Common myeloid progenitor, CD34-positive (primary cell): Measurements from ENCODE around the gene ARRDC2.

Source experiments
- CTCF ChIA-PET: fragments of 350-600 bp; sonication (Branson Sonifier 250); formaldehyde crosslinking; loops from one replicate; lab custom pipeline; 2021; ENCODE audit warnings: antibody characterized with exemption; lab: Charles Lee
- POLR2A ChIA-PET: fragments of 350-600 bp; sonication (Branson Sonifier 250); formaldehyde crosslinking; loops from one replicate; lab custom pipeline; 2021; ENCODE audit warnings: antibody characterized with exemption; lab: Charles Lee
- DNase-seq, 3 donors: peaks; one replicate each; pipeline versions ENCODE4 v3.0.0 to v3.0.0-alpha.2; 2013
- H3K27ac ChIP-seq, 2 experiments: 1 replicate in 1 of 2; 2 replicates in 1 of 2; pipeline ENCODE4 v1.7.0; 2013; ENCODE audit warnings: inconsistent platforms in 2 of 2, low read length in 2 of 2, mild to moderate bottlenecking in 2 of 2, low read depth in 1 of 2, moderate library complexity in 1 of 2; ENCODE audit not compliant: severe bottlenecking in 2 of 2, insufficient read depth in 1 of 2, poor library complexity in 1 of 2
- H3K27me3 ChIP-seq, 5 experiments: replicated peaks in 2 of 5; 1 replicate in 3 of 5; 2 replicates in 2 of 5; pipeline versions ENCODE4 v1.6.1 to v1.7.0; 2013; ENCODE audit warnings: low read length in 4 of 5, mild to moderate bottlenecking in 2 of 5, moderate library complexity in 2 of 5, inconsistent platforms in 1 of 5; ENCODE audit not compliant: insufficient read depth in 5 of 5, control insufficient read depth in 4 of 5
- H3K36me3 ChIP-seq, 4 experiments: 1 replicate in 2 of 4; 2 replicates in 2 of 4; pipeline versions ENCODE4 v1.6.1 to v1.7.0; 2013; ENCODE audit warnings: low read length in 3 of 4, control low read depth in 1 of 4, mild to moderate bottlenecking in 1 of 4; ENCODE audit not compliant: control insufficient read depth in 4 of 4, insufficient read depth in 4 of 4
- H3K4me1 ChIP-seq, 4 experiments: 1 replicate in 3 of 4; 2 replicates in 1 of 4; pipeline versions ENCODE4 v1.6.1 to v1.7.1; 2013; ENCODE audit warnings: low read length in 3 of 4, mild to moderate bottlenecking in 3 of 4, control low read depth in 1 of 4, inconsistent platforms in 1 of 4, moderate library complexity in 1 of 4; ENCODE audit not compliant: control insufficient read depth in 4 of 4, insufficient read depth in 4 of 4; ENCODE audit errors: control extremely low read depth in 1 of 4
- H3K4me3 ChIP-seq, 7 experiments: 1 replicate in 4 of 7; 2 replicates in 3 of 7; pipeline versions ENCODE4 v1.5.1 to v1.7.0; 2013; ENCODE audit warnings: mild to moderate bottlenecking in 7 of 7, low read length in 6 of 7, moderate library complexity in 6 of 7, inconsistent platforms in 2 of 7, low read depth in 2 of 7, control low read depth in 1 of 7; ENCODE audit not compliant: insufficient read depth in 4 of 7, control insufficient read depth in 1 of 7; ENCODE audit errors: extremely low read depth in 1 of 7
- H3K9me3 ChIP-seq, 5 experiments: 1 replicate in 4 of 5; 2 replicates in 1 of 5; pipeline versions ENCODE4 v1.6.1 to v1.7.1; 2013; ENCODE audit warnings: low read length in 4 of 5, mild to moderate bottlenecking in 2 of 5, inconsistent platforms in 1 of 5, low read depth in 1 of 5, moderate library complexity in 1 of 5; ENCODE audit not compliant: control insufficient read depth in 4 of 5, insufficient read depth in 2 of 5; ENCODE audit errors: control extremely low read depth in 1 of 5
- WGBS: methylation state at CpG from one replicate; pipeline ENCODE4 v1.1.5; 2013; ENCODE audit not compliant: insufficient coverage; 5-methylcytosine and 5-hydroxymethylcytosine counted together

ARRDC2 gene

GRCh38 chr19:18060472-18060871 is 52.5 kb downstream of the ARRDC2 start:
- CTCF ChIA-PET: interaction anchor here (0.7 to 11.5 kb wide), 8 partner anchors 11 to 108 kb away, joined by 3 to 197 read pairs (median 6); partner anchors contain the start of gene ARRDC2
- 91% methylated on average over 6 of the region's 6 CpGs for WGBS
- POLR2A ChIA-PET: interaction anchor here (4.6 kb wide), 1 partner anchor 52 kb away, joined by 32 read pairs; the partner anchor contains the start of gene ARRDC2
- Histone ChIP-seq H3K9me3 (no peaks in the 10 kb centered on the region), H3K4me1 (peaks cover 0 to 15% (median 12%) of the 10 kb centered on the region in 4 experiments), H3K4me3 (no peak overlapping the region), H3K27ac (no peak overlapping the region), H3K36me3 (no peaks in the 10 kb centered on the region), H3K27me3 (no peaks in the 10 kb centered on the region)
- DNase-seq: no peak

- no peaks in the 10 kb centered on the region for H3K27me3 ChIP-seq
- POLR2A ChIA-PET: interaction anchor here (0.7 kb wide), 1 partner anchor 16 kb away, joined by 3 read pairs; no protein-coding TSS in a partner anchor
- no peaks in the 10 kb centered on the region for H3K9me3 ChIP-seq
- no peak overlapping the region for H3K4me3 ChIP-seq
- 94% methylated on average over 8 of the region's 8 CpGs for WGBS
- H3K36me3 ChIP-seq: no peaks in the 10 kb centered on the region
- H3K27ac ChIP-seq: no peak overlapping the region
- peaks cover 0 to 15% (median 12%) of the 10 kb centered on the region in 4 experiments for H3K4me1 ChIP-seq
- no peak for DNase-seq
- CTCF ChIA-PET: interaction anchor here (1.0 to 11.5 kb wide), 10 partner anchors 9 to 106 kb away, joined by 3 to 197 read pairs (median 6); partner anchors contain the start of gene ARRDC2
Measured at GRCh38 chr19:18062028-18062427, 54.1 kb downstream of the ARRDC2 start.

GRCh38 chr19:18063463-18063862 is 55.5 kb downstream of the ARRDC2 start:
- H3K4me1 ChIP-seq: peaks cover 0 to 4% (median 4%) of the 10 kb centered on the region in 4 experiments
- 93% methylated on average over 3 of the region's 5 CpGs for WGBS
- no peaks in the 10 kb centered on the region for H3K36me3 ChIP-seq
- POLR2A ChIA-PET: interaction anchor here (0.5 kb wide), 1 partner anchor 146 kb away, joined by 5 read pairs; no protein-coding TSS in a partner anchor
- H3K4me3 ChIP-seq: no peak overlapping the region
- H3K27me3 ChIP-seq: no peaks in the 10 kb centered on the region
- no peaks in the 10 kb centered on the region for H3K9me3 ChIP-seq
- DNase-seq: peak in 1 of 3 donors; percentile 55
- CTCF ChIA-PET: interaction anchor here (0.7 to 11.5 kb wide), 5 partner anchors 9 to 197 kb away, joined by 3 to 197 read pairs (median 3); partner anchors contain the start of genes ARRDC2 and MAST3
- no peak overlapping the region for H3K27ac ChIP-seq
